Esophagus squamous epithelium (tissue), 4 donors: ENCODE results near the gene SERINC5.

ENCODE experiments used
- POLR2A ChIP-seq, 4 donors: fragments of 450-650 bp; IDR thresholded peaks; one replicate each; pipeline ENCODE4 v1.6.1; 2017; ENCODE audit warnings: antibody characterized with exemption in 4 of 4, mild to moderate bottlenecking in 4 of 4, moderate library complexity in 3 of 4
- TF ChIP-seq, protein P1 (sequence below), 6 experiments: fragments of 450-650 bp in 4 of 6; fragments of 200-600 bp in 2 of 6; sonication (generic) in 2 of 6; IDR thresholded peaks; one replicate each; pipeline ENCODE4 v1.5.1; 2016 to 2019; ENCODE audit warnings: antibody characterized with exemption in 6 of 6, mild to moderate bottlenecking in 4 of 6, moderate library complexity in 4 of 6

DNA sequence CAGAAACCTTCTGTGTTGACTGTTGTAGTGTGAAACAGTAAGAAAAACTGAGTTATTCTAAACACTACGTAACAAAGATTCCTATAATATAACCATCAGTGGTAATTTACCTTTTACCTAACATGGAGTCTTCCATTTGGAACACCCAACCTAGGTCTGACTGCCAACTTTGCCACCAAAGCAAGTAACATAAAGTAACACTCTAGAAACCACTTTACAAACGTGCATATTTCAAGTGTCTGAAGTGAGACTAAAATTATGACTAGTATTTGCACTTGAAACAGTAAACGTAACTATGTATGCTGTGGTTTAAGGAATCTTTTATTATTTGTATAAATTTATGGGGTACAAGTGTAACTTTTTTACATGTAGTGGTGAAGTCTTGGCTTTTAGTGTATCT lies 95.6 kb downstream of the SERINC5 start:
- TF ChIP-seq, protein P1, sequence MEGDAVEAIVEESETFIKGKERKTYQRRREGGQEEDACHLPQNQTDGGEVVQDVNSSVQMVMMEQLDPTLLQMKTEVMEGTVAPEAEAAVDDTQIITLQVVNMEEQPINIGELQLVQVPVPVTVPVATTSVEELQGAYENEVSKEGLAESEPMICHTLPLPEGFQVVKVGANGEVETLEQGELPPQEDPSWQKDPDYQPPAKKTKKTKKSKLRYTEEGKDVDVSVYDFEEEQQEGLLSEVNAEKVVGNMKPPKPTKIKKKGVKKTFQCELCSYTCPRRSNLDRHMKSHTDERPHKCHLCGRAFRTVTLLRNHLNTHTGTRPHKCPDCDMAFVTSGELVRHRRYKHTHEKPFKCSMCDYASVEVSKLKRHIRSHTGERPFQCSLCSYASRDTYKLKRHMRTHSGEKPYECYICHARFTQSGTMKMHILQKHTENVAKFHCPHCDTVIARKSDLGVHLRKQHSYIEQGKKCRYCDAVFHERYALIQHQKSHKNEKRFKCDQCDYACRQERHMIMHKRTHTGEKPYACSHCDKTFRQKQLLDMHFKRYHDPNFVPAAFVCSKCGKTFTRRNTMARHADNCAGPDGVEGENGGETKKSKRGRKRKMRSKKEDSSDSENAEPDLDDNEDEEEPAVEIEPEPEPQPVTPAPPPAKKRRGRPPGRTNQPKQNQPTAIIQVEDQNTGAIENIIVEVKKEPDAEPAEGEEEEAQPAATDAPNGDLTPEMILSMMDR (IDR thresholded peaks at IDR 0.05) = no peak
- TF ChIP-seq POLR2A (IDR thresholded peaks at IDR 0.05) = no peak
